Keratinocyte (primary cell): ENCODE data around the gene CHD8. TPM values are rescaled to one million over a fixed set of nuclear protein-coding genes. Genes with fewer than 3 reads are reported as not detected.

ENCODE experiments used
- DNase-seq: peaks from one replicate; pipeline ENCODE4 v3.0.0-alpha.2; 2011; ENCODE audit warnings: low read depth, missing footprints, low spot score
- FAIRE-seq: peaks from 2 replicates; lab custom pipeline; 2011; peaks lifted over from hg19 to GRCh38; lab: Jason Lieb, UNC
- H2AFZ ChIP-seq: 2 replicates; pipeline ENCODE4 v1.6.0; 2012; ENCODE audit warnings: low read length, control low read depth, inconsistent platforms; ENCODE audit not compliant: control insufficient read depth
- H3K27ac ChIP-seq: 2 replicates; pipeline ENCODE4 v1.5.1; 2011; ENCODE audit warnings: low read length; ENCODE audit not compliant: control insufficient read depth, insufficient read depth
- H3K27me3 ChIP-seq: 3 replicates; pipeline ENCODE4 v1.6.0; 2011; ENCODE audit warnings: low read length; ENCODE audit not compliant: control insufficient read depth, insufficient read depth; ENCODE audit errors: extremely low read depth
- H3K36me3 ChIP-seq, 2 experiments: 2 replicates in 1 of 2; 3 replicates in 1 of 2; pipeline ENCODE4 v1.5.1; 2011; ENCODE audit warnings: low read length in 2 of 2, mild to moderate bottlenecking in 1 of 2; ENCODE audit not compliant: control insufficient read depth in 2 of 2, insufficient read depth in 2 of 2; ENCODE audit errors: extremely low read depth in 1 of 2
- H3K4me1 ChIP-seq: 3 replicates; pipeline ENCODE4 v1.5.1; 2011; ENCODE audit warnings: low read length; ENCODE audit not compliant: control insufficient read depth, insufficient read depth; ENCODE audit errors: extremely low read depth
- H3K4me2 ChIP-seq: 3 replicates; pipeline ENCODE4 v1.6.0; 2011; ENCODE audit warnings: low read depth, low read length; ENCODE audit not compliant: control insufficient read depth, insufficient read depth; ENCODE audit errors: extremely low read depth
- H3K4me3 ChIP-seq, 3 experiments: fragments of 200-600 bp in 1 of 3; sonication (generic) in 1 of 3; 2 replicates in 2 of 3; 3 replicates in 1 of 3; pipeline ENCODE4 v1.5.1; 2011 to 2016; ENCODE audit warnings: low read length in 3 of 3, mild to moderate bottlenecking in 3 of 3, control low read depth in 2 of 3, inconsistent platforms in 1 of 3, low read depth in 1 of 3, mixed read lengths in 1 of 3, mixed run types in 1 of 3, moderate library complexity in 1 of 3; ENCODE audit not compliant: control insufficient read depth in 2 of 3, insufficient read depth in 2 of 3; ENCODE audit errors: extremely low read depth in 1 of 3
- H3K79me2 ChIP-seq: 2 replicates; pipeline ENCODE4 v1.6.0; 2012; ENCODE audit warnings: low read length; ENCODE audit not compliant: control insufficient read depth, insufficient read depth
- H3K9ac ChIP-seq: 3 replicates; pipeline ENCODE4 v1.6.0; 2011; ENCODE audit warnings: low read length; ENCODE audit not compliant: control insufficient read depth, insufficient read depth; ENCODE audit errors: extremely low read depth
- H3K9me1 ChIP-seq: 3 replicates; pipeline ENCODE4 v1.6.0; 2011; ENCODE audit warnings: low read length; ENCODE audit not compliant: control insufficient read depth, insufficient read depth; ENCODE audit errors: extremely low read depth
- H3K9me3 ChIP-seq: 2 replicates; pipeline ENCODE4 v1.5.1; 2012; ENCODE audit warnings: low read depth, low read length; ENCODE audit not compliant: control insufficient read depth
- H4K20me1 ChIP-seq: 3 replicates; pipeline ENCODE4 v1.6.0; 2011; ENCODE audit warnings: low read length; ENCODE audit not compliant: control insufficient read depth, insufficient read depth; ENCODE audit errors: extremely low read depth
- EZH2 ChIP-seq: IDR thresholded peaks from one replicate; pipeline ENCODE4 v1.6.1; 2012; ENCODE audit warnings: inconsistent platforms, mild to moderate bottlenecking, low read length, moderate library complexity
- dilution Hi-C: fragments of 300-500 bp; cut with MboI; formaldehyde crosslinking; loops from one replicate; pipeline ENCODE4 v1.7.0; 2020; ENCODE audit warnings: low sequenced_read_pairs; ENCODE audit not compliant: extremely low pct_ligation_motif_present
- polyA plus RNA-seq, 5 experiments: library from polyadenylated mRNA; depleted of rRNA in 3 of 5; stranded (reverse) in 3 of 5; stranded (forward) in 1 of 5; unstranded in 1 of 5; fragments of >200 nt; gene quantifications; 1 replicate in 1 of 5; 2 replicates in 3 of 5; 3 replicates in 1 of 5; pipeline versions ENCODE4 v1.2.1 to v1.2.3, GENCODE V29; 2011 to 2012; ENCODE audit warnings: missing spikeins in 2 of 5, low read depth in 1 of 5, low replicate concordance in 1 of 5
- TF ChIP-seq, protein P1 (sequence below), 3 experiments: IDR thresholded peaks in 1 of 3; conservative IDR thresholded peaks in 1 of 3; optimal IDR thresholded peaks in 1 of 3; 2 replicates in 2 of 3; 3 replicates in 1 of 3; pipeline versions ENCODE3 to v1.5.1; 2011; ENCODE audit warnings: low read length in 3 of 3, mild to moderate bottlenecking in 3 of 3, moderate library complexity in 2 of 3, control low read depth in 1 of 3, inconsistent platforms in 1 of 3; ENCODE audit not compliant: insufficient read depth in 2 of 3; ENCODE audit errors: extremely low read depth in 1 of 3

The CHD8 gene
- polyA plus RNA-seq, 1 donor (not counting 4 experiments of a cell fraction or from before 2014, with no cell fraction given) = 24.7 TPM

DNA sequence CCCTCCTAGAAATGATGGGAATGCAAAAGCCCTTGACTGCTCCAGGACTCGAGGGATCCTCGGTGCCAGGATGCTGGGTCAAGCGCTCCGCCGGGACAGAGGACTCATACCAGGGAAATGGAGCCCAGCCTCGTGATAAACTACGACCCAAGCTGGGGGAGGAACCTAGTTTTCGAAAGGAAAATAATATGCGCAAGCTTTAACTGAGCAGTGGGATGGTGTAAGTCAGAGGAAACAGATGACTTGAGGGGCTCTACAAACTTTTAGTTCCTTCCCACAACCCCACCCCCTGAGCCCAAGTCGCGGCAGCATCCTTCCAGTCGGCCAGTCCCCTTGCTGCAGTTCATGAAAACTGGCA lies 71.5 kb downstream of the CHD8 start:
- no peaks in the 10 kb centered on the region for H3K27me3 ChIP-seq
- peaks cover 15% of the 10 kb centered on the region for H3K4me1 ChIP-seq
- peak overlapping the region; percentile 92 for H3K4me2 ChIP-seq
- peak overlapping the region; percentile 99 for H3K9ac ChIP-seq
- no peak for TF ChIP-seq EZH2
- TF ChIP-seq, protein P1, sequence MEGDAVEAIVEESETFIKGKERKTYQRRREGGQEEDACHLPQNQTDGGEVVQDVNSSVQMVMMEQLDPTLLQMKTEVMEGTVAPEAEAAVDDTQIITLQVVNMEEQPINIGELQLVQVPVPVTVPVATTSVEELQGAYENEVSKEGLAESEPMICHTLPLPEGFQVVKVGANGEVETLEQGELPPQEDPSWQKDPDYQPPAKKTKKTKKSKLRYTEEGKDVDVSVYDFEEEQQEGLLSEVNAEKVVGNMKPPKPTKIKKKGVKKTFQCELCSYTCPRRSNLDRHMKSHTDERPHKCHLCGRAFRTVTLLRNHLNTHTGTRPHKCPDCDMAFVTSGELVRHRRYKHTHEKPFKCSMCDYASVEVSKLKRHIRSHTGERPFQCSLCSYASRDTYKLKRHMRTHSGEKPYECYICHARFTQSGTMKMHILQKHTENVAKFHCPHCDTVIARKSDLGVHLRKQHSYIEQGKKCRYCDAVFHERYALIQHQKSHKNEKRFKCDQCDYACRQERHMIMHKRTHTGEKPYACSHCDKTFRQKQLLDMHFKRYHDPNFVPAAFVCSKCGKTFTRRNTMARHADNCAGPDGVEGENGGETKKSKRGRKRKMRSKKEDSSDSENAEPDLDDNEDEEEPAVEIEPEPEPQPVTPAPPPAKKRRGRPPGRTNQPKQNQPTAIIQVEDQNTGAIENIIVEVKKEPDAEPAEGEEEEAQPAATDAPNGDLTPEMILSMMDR (optimal IDR thresholded peaks at IDR 0.05 in 1 of 3, IDR thresholded peaks at IDR 0.05 in 1 of 3, conservative IDR thresholded peaks at IDR 0.05 in 1 of 3; ENCODE audit: extremely low read depth in 1 of 3, insufficient read depth in 2 of 3, low read length in 3 of 3) = no peak
- H3K27ac ChIP-seq = peak overlapping the region; percentile 96
- no peaks in the 10 kb centered on the region for H3K9me1 ChIP-seq
- DNase-seq = no peak
- H3K4me3 ChIP-seq = peak overlapping the region; percentile 68 to 91 (median 89)
- FAIRE-seq = no peak
- peaks cover 44% of the 10 kb centered on the region for H3K79me2 ChIP-seq
- no peaks in the 10 kb centered on the region for H4K20me1 ChIP-seq
- dilution Hi-C loops = no loop called here
- peaks cover 4 to 8% of the 10 kb centered on the region in 2 experiments for H3K36me3 ChIP-seq
- H2AFZ ChIP-seq = peak overlapping the region; percentile 95
- no peaks in the 10 kb centered on the region for H3K9me3 ChIP-seq

DNA sequence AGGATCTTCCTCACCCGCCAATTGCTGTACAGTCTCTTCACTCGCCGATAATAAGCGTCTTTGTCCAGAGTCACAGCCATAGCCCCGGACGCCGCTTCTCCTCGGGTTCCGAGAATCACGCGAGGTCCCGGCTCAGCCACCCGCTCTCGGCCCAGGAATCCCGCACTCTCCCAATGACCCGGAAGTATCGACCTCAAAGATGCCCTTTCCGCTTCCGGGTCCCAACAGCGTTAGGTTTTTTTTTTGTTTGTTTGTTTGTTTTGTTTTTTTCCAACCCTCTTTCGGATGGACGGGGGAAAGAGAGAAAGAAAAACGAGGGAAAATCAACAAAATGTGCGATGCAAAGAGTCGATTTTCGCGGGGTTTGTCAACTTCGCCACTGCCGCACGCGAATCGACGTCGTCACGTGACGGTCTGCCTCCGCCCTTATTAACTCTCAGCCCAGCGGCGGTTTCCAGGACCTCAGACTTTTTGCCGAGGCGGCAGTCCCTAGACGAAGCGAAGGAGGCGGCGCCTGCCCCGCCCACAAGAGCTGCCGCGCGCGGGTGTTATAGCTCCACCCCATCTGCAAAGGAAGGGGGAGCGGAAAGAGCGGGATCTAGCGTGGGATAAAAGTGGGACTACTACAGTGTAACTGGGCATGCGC lies 72.0 kb downstream of the CHD8 start, which contains the start of gene SUPT16H:
Gene SUPT16H, minus strand, starts transcription at position 172 of the 646 bp plus-strand sequence. Its CDS starts 92 bp downstream, at position 80.
- Histone ChIP-seq H2AFZ (peak within 1 kb of the TSS; percentile 95), H3K4me2 (peak within 1 kb of the TSS; percentile 92), H3K27ac (peak within 1 kb of the TSS; percentile 96), H3K4me3 (peak within 1 kb of the TSS; percentile 68 to 91 (median 89)), H3K9ac (peak within 1 kb of the TSS; percentile 99), H3K9me1 (no peaks in the 10 kb centered on the region), H3K36me3 (peaks cover 4 to 8% of the 10 kb centered on the region in 2 experiments), H3K27me3 (no peaks in the 10 kb centered on the region), H3K9me3 (no peaks in the 10 kb centered on the region), H3K79me2 (peaks cover 49% of the 10 kb centered on the region), H4K20me1 (no peaks in the 10 kb centered on the region), H3K4me1 (peaks cover 15% of the 10 kb centered on the region)
- dilution Hi-C loops = no loop called here
- FAIRE-seq (no peak), DNase-seq (peak; percentile 42)
- TF ChIP-seq, protein P1 (optimal IDR thresholded peaks at IDR 0.05 in 1 of 3, IDR thresholded peaks at IDR 0.05 in 1 of 3, conservative IDR thresholded peaks at IDR 0.05 in 1 of 3; ENCODE audit: extremely low read depth in 1 of 3, insufficient read depth in 2 of 3, low read length in 3 of 3) = no peak
- TF ChIP-seq EZH2 = no peak
